Measurements from ENCODE around the gene SCGB1C2.
"Not testable (repeated sequence)": the region's sequence is repeated elsewhere in the genome, so short reads cannot be mapped to it uniquely, and the experiment has no call there.

DNA sequence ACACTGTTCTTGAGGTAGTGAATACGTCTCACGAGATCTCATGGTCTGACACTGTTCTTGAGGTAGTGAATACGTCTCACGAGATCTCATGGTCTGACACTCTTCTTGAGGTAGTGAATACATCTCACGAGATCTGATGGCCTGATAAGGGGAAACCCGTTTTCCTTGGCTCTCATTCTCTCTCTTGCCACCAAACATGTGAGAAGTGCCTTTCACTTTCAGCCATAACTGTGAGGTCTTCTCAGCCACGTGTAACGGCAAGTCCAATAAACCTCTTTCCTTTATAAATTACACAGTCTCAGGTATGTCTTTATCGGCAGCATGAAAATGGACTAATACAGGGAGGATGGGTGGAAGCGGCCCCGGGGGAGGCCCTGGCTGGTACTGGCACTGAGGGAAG lies 31.2 kb downstream of the SCGB1C2 start:
- TF ChIP-seq, protein P1, sequence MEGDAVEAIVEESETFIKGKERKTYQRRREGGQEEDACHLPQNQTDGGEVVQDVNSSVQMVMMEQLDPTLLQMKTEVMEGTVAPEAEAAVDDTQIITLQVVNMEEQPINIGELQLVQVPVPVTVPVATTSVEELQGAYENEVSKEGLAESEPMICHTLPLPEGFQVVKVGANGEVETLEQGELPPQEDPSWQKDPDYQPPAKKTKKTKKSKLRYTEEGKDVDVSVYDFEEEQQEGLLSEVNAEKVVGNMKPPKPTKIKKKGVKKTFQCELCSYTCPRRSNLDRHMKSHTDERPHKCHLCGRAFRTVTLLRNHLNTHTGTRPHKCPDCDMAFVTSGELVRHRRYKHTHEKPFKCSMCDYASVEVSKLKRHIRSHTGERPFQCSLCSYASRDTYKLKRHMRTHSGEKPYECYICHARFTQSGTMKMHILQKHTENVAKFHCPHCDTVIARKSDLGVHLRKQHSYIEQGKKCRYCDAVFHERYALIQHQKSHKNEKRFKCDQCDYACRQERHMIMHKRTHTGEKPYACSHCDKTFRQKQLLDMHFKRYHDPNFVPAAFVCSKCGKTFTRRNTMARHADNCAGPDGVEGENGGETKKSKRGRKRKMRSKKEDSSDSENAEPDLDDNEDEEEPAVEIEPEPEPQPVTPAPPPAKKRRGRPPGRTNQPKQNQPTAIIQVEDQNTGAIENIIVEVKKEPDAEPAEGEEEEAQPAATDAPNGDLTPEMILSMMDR (IDR thresholded peaks at IDR 0.05), result not testable (repeated sequence)
- not testable (repeated sequence) for TF ChIP-seq POLR2A (IDR thresholded peaks at IDR 0.05)
